HTERT RPE-1 (cell line): ENCODE data around the gene SSC5D.

Experiments
- in situ Hi-C: fragments of 300-500 bp; cut with MboI; formaldehyde crosslinking; loops from 4 replicates; pipeline ENCODE4 v1.14.3; 2020; ENCODE audit warnings: low sequenced_read_pairs

Gene SSC5D

GRCh38 chr19:55535173-55535964 lies 47.1 kb downstream of the SSC5D start:
- in situ Hi-C loops = no loop called here

GRCh38 chr19:55535965-55536350 lies 47.7 kb downstream of the SSC5D start:
- in situ Hi-C loops = no loop called here

GRCh38 chr19:55536366-55536765 lies 48.1 kb downstream of the SSC5D start:
- in situ Hi-C loops = no loop called here

GRCh38 chr19:55536951-55537740 lies 48.9 kb downstream of the SSC5D start, which contains the start of gene SBK2:
Gene SBK2 (minus strand): TSS chr19:55537133. CDS start chr19:55536294, 839 bp downstream.
- in situ Hi-C loops = no loop called here

- in situ Hi-C loops = no loop called here
These were observed 49.5 kb downstream of the SSC5D start for GRCh38 chr19:55537741-55538111.

- in situ Hi-C loops = no loop called here
These were observed 49.9 kb downstream of the SSC5D start for GRCh38 chr19:55538132-55538531.

- in situ Hi-C loops = no loop called here
These were observed 51.1 kb downstream of the SSC5D start for GRCh38 chr19:55539090-55539984.

- in situ Hi-C loops = no loop called here
These were observed 52.4 kb downstream of the SSC5D start for GRCh38 chr19:55540619-55541018.

- in situ Hi-C loops = no loop called here
These were observed 52.9 kb downstream of the SSC5D start for GRCh38 chr19:55541091-55541490.

- in situ Hi-C loops = no loop called here
These were observed 54.1 kb downstream of the SSC5D start for GRCh38 chr19:55542292-55542855.

GRCh38 chr19:55543567-55543966 lies 55.3 kb downstream of the SSC5D start:
- in situ Hi-C loops = no loop called here

GRCh38 chr19:55544014-55544413 lies 55.8 kb downstream of the SSC5D start:
- in situ Hi-C loops = no loop called here

- in situ Hi-C loops = no loop called here
These were observed 56.7 kb downstream of the SSC5D start for GRCh38 chr19:55544776-55545439.

- in situ Hi-C loops = no loop called here
These were observed 57.2 kb downstream of the SSC5D start, which contains the start of gene SBK3 for GRCh38 chr19:55545443-55545842. Gene SBK3 (minus strand): TSS chr19:55545543. CDS start chr19:55545543, 0 bp downstream.

- in situ Hi-C loops = no loop called here
These were observed 57.8 kb downstream of the SSC5D start for GRCh38 chr19:55546011-55546410.

GRCh38 chr19:55546822-55547614 lies 58.8 kb downstream of the SSC5D start:
- in situ Hi-C loops = no loop called here

- in situ Hi-C loops = no loop called here
These were observed 61.5 kb downstream of the SSC5D start for GRCh38 chr19:55549500-55550320.

- in situ Hi-C loops = no loop called here
These were observed 62.0 kb downstream of the SSC5D start for GRCh38 chr19:55550321-55550650.

GRCh38 chr19:55552206-55552605 lies 64.0 kb downstream of the SSC5D start:
- in situ Hi-C loops = no loop called here
